Stomach smooth muscle (tissue), 2 donors: ENCODE results near the gene EPSTI1.
"Not testable (repeated sequence)": the region's sequence is repeated elsewhere in the genome, so short reads cannot be mapped to it uniquely, and the experiment has no call there.

ENCODE experiments used
- H3K27ac ChIP-seq: one replicate; pipeline ENCODE4 v1.7.0; 2013; ENCODE audit warnings: mild to moderate bottlenecking, low read length, inconsistent platforms
- H3K27me3 ChIP-seq, 2 donors: one replicate each; pipeline ENCODE4 v1.7.0; 2013; ENCODE audit warnings: low read length in 2 of 2; ENCODE audit not compliant: insufficient read depth in 2 of 2, control insufficient read depth in 1 of 2
- H3K36me3 ChIP-seq, 2 donors: one replicate each; pipeline ENCODE4 v1.7.0; 2013; ENCODE audit warnings: low read length in 2 of 2; ENCODE audit not compliant: control insufficient read depth in 2 of 2, insufficient read depth in 2 of 2
- H3K4me1 ChIP-seq: one replicate; pipeline ENCODE4 v1.7.0; 2013; ENCODE audit warnings: low read length; ENCODE audit not compliant: control insufficient read depth, insufficient read depth
- H3K4me3 ChIP-seq, 2 donors: one replicate each; pipeline ENCODE4 v1.7.0; 2013; ENCODE audit warnings: low read length in 2 of 2
- H3K9ac ChIP-seq, 2 donors: one replicate each; pipeline ENCODE4 v1.7.0; 2013; ENCODE audit warnings: low read length in 2 of 2, mild to moderate bottlenecking in 1 of 2
- H3K9me3 ChIP-seq, 2 donors: one replicate each; pipeline ENCODE4 v1.7.0; 2013; ENCODE audit warnings: low read length in 2 of 2; ENCODE audit not compliant: control insufficient read depth in 2 of 2
- donor health status: healthy.
- donor health status: Pancreatic carcinoma.

The EPSTI1 gene

DNA sequence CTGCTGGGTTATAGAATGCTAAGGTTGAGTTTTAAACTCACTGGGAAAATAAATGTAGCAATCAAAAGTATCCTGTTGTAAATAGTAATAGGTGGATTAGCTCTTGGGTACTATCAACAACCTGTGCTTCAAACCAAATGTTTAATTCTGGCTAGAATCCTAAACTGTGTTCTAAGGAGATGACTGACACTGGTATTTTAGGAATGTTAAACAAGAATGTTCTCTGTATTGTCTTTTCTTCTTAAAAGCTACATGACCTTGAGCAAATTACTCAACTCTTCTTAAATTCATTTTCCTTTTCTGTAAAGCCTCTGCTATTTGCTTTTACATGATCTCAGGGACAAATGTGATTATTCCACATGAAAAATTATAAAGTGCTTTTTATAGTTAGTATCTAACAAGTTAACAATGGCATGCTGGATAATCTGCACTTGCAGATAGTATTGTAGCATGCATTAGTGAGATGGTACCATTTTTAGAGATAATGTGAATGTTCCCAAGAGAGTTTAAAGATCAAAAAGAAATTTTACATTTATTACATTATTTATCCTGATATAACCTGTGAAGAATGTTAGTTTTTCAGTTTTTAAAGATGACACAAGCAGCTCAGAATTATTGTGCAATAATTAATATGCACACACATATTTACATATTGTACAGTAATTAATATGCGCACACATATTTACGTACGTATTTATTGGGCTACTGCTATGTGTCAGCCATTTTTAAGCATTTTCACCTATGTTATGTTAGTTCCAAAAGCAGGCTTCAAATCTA, 13.6 kb upstream of the EPSTI1 start:
- peaks cover 0 to 5% of the 10 kb centered on the region in 2 donors for H3K9me3 ChIP-seq
- H3K36me3 ChIP-seq: no peaks in the 10 kb centered on the region
- no peak overlapping the region for H3K4me3 ChIP-seq
- no peak overlapping the region for H3K27ac ChIP-seq
- no peaks in the 10 kb centered on the region for H3K27me3 ChIP-seq
- H3K4me1 ChIP-seq: no peaks in the 10 kb centered on the region
- no peak overlapping the region for H3K9ac ChIP-seq

DNA sequence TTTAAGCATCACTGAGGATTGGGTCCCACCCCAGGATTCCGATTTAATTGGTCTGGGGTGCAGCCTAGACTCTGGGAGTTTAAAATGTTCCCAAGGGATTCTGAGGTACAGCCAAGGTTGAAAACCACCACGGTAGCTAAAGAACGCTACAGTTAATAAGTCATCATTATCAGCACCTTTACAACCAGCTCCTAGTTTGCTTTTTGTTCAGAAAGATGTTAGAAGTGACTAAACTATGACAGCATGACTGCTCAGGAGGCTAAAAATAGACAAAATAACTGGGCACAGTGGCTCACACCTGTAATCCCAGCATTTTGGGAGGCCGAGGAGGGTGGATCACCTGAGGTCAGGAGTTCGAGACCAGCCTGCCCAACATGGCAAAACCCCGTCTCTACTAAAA, 11.7 kb upstream of the EPSTI1 start:
- Histone ChIP-seq H3K4me1 (no peaks in the 10 kb centered on the region), H3K36me3 (no peaks in the 10 kb centered on the region), H3K9me3 (peaks cover 0 to 5% of the 10 kb centered on the region in 2 donors), H3K9ac (no peak overlapping the region), H3K27ac (no peak overlapping the region), H3K27me3 (no peaks in the 10 kb centered on the region), H3K4me3 (no peak overlapping the region)

DNA sequence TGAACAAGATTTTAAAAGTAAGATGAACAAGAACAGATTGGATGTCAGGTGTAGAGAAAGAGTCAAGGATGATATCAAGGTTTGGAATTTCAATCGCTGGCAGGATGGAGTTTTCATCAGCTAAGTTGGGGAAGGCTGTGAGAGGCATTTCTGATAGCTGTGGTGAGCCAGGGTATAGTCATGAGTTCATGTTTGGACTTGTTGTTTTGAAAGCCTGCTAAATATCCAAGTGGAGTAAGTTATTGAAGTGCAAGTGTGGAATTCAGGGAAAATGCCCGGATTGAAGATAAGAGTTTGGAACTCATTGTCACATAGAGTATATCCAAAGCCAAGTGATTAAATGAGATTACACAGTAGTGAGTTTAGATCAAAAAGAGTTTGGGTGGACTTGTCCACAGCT, 11.0 kb upstream of the EPSTI1 start:
- no peaks in the 10 kb centered on the region for H3K27me3 ChIP-seq
- H3K4me1 ChIP-seq: no peaks in the 10 kb centered on the region
- no peaks in the 10 kb centered on the region for H3K36me3 ChIP-seq
- H3K9ac ChIP-seq: no peak overlapping the region
- peaks cover 0 to 5% of the 10 kb centered on the region in 2 donors for H3K9me3 ChIP-seq
- H3K4me3 ChIP-seq: no peak overlapping the region
- H3K27ac ChIP-seq: no peak overlapping the region

DNA sequence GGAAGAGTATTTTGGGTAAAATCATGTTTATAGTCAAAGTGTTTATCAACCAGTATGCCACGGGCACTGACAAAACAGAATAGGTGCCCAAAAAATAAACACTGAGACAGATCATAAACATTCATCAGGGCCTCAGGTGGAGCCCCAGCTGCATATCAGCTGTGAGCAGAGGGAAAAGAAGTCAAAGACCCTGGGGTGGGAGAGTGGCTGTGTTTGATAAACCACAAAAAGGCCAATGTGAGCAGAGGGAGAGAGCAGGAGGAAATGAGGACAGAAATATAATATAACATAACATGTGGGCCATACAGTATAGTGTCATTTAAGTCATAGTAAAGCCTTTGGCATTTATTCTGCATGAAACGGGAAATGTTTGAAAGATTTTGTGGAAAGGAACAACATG, 10.0 kb upstream of the EPSTI1 start:
- no peaks in the 10 kb centered on the region for H3K27me3 ChIP-seq
- H3K9me3 ChIP-seq: peaks cover 0 to 5% of the 10 kb centered on the region in 2 donors

DNA sequence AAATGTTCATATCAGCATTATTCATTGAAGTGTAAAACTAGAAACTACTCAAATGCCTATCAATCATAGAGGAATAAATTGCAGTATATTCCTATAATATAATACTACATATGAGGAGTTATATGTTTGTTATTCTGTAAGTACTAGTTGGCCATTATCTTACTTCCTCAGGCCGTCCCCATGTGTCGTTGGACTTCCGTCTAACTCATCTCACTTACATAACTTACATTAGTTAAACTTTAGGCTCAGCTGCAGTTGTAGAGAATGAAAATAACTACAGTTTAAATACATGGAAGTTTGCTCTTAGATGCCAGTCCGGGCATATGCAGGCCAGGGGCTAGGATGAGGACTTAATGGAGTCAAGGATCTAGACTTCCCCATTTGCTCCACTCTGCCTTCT, 8.6 kb upstream of the EPSTI1 start:
- peaks cover 0 to 5% of the 10 kb centered on the region in 2 donors for H3K9me3 ChIP-seq
- H3K27ac ChIP-seq: no peak overlapping the region
- no peaks in the 10 kb centered on the region for H3K36me3 ChIP-seq
- no peak overlapping the region for H3K4me3 ChIP-seq
- no peak overlapping the region for H3K9ac ChIP-seq
- no peaks in the 10 kb centered on the region for H3K27me3 ChIP-seq
- no peaks in the 10 kb centered on the region for H3K4me1 ChIP-seq

More for the DNA sequence above, 10.0 kb upstream of the EPSTI1 start:
- H3K4me3 ChIP-seq: no peak overlapping the region
- no peaks in the 10 kb centered on the region for H3K4me1 ChIP-seq
- H3K36me3 ChIP-seq: no peaks in the 10 kb centered on the region
- no peak overlapping the region for H3K9ac ChIP-seq
- H3K27ac ChIP-seq: no peak overlapping the region

DNA sequence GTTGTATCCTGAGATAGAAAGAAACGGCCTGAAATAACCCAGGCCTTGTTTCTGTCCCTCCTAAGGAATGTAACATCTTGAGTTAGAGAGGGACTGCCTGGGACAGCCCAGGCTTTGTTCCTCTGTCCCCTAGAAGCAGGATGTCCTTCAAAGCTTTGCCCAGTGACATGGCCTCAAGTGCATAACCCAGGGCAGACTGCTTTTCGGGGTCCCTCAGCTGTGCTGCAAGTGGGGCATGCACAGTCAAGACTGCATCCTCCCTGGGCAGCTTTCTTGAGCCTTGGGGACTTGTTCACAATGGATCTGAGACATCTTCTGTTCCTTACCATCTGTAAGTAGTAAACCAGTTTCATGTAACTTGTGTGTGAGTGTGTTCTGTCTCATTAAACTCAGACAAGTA, 7.5 kb upstream of the EPSTI1 start:
- Histone ChIP-seq H3K27ac (no peak overlapping the region), H3K4me3 (no peak overlapping the region), H3K36me3 (no peaks in the 10 kb centered on the region), H3K27me3 (no peaks in the 10 kb centered on the region), H3K9me3 (peaks cover 0 to 5% of the 10 kb centered on the region in 2 donors), H3K9ac (no peak overlapping the region), H3K4me1 (no peaks in the 10 kb centered on the region)

DNA sequence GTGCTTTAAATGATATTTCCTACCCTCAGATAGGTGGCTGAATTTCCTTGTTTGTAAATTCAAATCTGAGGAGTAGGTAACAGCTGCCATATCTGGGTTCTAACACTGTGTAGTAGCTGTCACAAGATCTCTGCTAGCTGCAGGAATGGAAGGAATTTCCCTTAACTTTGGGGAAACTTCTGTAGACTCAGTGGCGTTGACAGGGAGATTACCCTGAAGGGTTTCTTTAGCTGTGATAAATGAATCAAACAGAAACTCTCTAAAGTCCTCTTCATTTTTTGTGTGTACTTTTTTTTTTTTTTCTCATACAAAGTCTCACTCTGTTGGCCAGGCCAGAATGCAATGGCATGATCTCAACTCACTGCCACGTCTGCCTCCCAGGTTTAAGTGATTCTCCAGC, 5.3 kb upstream of the EPSTI1 start:
- Histone ChIP-seq H3K36me3 (no peaks in the 10 kb centered on the region), H3K9me3 (peaks cover 0 to 3% of the 10 kb centered on the region in 2 donors), H3K27me3 (no peaks in the 10 kb centered on the region), H3K4me3 (no peak overlapping the region), H3K27ac (no peak overlapping the region), H3K9ac (no peak overlapping the region), H3K4me1 (peaks cover 6% of the 10 kb centered on the region)

DNA sequence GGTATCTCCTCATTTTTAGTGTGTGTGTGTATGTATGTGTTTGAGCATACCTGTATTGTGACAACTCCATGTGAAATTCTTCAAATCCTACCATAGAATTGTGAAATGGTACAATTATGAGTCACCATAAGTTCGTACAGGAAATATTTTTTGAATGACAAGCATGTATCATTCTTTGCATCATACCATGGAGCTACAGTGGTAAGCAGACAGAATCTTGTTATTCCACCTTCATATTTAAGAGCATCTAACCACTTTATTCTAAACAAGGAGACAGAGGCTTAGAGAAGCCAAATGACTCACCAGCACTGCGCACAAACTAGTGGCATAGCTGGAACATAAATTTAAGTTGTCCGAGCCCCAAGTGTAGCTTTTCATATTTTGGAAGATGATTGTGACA, 4.5 kb upstream of the EPSTI1 start:
- H3K36me3 ChIP-seq: no peaks in the 10 kb centered on the region
- no peaks in the 10 kb centered on the region for H3K9me3 ChIP-seq
- H3K27me3 ChIP-seq: no peaks in the 10 kb centered on the region
- H3K27ac ChIP-seq: no peak overlapping the region
- H3K4me3 ChIP-seq: no peak overlapping the region
- peaks cover 8% of the 10 kb centered on the region for H3K4me1 ChIP-seq
- H3K9ac ChIP-seq: no peak overlapping the region

DNA sequence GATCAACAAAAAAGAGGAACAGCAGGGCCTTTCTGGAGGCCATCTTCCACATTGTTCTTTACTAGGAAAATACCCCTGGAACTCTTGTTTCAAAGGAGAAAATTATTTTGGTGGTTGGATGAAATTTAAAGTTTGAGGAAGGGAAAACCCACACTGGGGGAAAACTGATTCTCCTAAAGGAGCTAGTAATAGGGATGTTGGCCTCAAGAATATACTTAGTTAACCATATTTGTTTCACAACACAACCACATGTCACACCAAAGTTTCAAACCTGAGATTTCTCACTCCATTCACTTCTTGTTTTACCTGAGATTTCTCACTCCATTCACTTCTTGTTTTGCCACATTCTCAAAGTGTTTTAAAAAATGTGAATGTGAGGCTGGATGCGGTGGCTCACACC, 2.8 kb upstream of the EPSTI1 start:
- H3K4me3 ChIP-seq: no peak overlapping the region

DNA sequence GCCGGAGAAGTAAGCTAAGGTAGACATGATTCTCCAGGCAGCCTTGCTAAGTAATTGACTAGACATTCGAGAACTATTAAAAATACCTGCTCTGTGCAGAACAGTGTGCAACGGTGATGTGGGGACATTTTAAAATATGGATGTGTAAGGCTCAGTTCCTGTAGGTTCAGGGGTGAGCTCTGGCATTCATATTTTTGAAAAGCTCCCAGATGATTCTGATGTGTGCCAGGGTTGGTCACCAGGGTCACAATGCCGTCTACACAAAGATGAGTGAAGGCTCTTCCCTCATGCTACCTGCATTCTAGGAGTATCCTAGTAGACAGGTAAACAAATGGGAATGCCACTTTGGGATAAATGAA, 702 bp upstream of the EPSTI1 start:
- Histone ChIP-seq H3K27ac (peak overlapping the region; percentile 70), H3K9ac (peak overlapping the region in 1 of 2 donors; percentile 74), H3K4me3 (peak overlapping the region; percentile 66 to 83), H3K27me3 (no peaks in the 10 kb centered on the region), H3K9me3 (no peaks in the 10 kb centered on the region), H3K4me1 (peaks cover 22% of the 10 kb centered on the region), H3K36me3 (no peaks in the 10 kb centered on the region)

More for the DNA sequence above, 2.8 kb upstream of the EPSTI1 start:
- Histone ChIP-seq H3K9ac (no peak overlapping the region), H3K36me3 (no peaks in the 10 kb centered on the region), H3K4me1 (peaks cover 22% of the 10 kb centered on the region), H3K27ac (no peak overlapping the region), H3K9me3 (no peaks in the 10 kb centered on the region), H3K27me3 (no peaks in the 10 kb centered on the region)

DNA sequence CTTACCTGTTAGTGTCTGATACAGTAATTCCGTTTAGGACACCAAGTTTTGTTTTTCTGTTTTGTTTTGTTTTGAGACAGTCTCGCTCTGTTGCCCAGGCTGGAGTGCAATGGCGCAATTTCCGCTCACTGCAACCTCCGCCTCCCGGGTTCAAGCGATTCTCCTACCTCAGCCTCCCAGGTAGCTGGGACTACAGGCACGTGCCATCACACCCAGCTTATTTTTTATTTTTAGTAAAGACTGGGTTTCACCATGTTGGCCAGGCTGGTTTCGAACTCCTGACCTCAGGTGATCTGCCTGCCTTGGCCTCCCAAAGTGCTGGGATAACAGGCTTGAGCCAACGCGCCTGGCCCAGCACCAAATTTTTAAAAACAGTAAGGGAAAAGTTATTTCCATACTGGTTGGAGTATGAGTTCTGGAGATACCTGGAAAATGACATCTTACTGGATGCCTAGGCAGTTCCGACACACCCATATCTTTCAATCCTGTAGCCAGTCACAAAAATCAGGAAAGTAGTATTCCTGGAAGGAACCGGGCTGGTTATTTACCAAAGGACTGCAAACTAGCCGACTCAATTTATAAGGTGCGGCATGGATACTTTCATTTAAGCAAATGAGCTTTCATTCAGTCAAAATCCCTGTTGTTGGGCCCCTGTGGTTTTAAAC, 676 bp downstream of the EPSTI1 start:
- Histone ChIP-seq H3K9ac (peak overlapping the region; percentile 74 to 89), H3K4me1 (peaks cover 22% of the 10 kb centered on the region), H3K27ac (peak overlapping the region; percentile 70), H3K4me3 (peak overlapping the region; percentile 66 to 83)
- H3K27me3 ChIP-seq, H3K36me3 ChIP-seq, H3K9me3 ChIP-seq: not testable (repeated sequence)
